WERI-Rb-1 (cell line): Measurements from ENCODE around the gene RANBP17.

ENCODE experiments used
- DNase-seq: peaks from one replicate; pipeline ENCODE4 v3.0.0-alpha.2; 2020
- H3K27ac ChIP-seq: fragments of 250-450 bp; sonication (Bioruptor Pico); 2 replicates; pipeline ENCODE4 v1.5.1; 2020; ENCODE audit warnings: mild to moderate bottlenecking, moderate library complexity
- H3K27me3 ChIP-seq: fragments of 250-450 bp; sonication (Bioruptor Pico); 2 replicates; pipeline ENCODE4 v1.5.1; 2021; ENCODE audit warnings: mild to moderate bottlenecking, low read depth, moderate library complexity; ENCODE audit not compliant: insufficient read depth, severe bottlenecking
- H3K36me3 ChIP-seq: fragments of 250-450 bp; sonication (Bioruptor Pico); 2 replicates; pipeline ENCODE4 v1.5.1; 2020; ENCODE audit warnings: mild to moderate bottlenecking, moderate library complexity
- H3K4me3 ChIP-seq: 2 replicates; pipeline ENCODE4 v1.5.1; 2011; ENCODE audit warnings: low read depth, mild to moderate bottlenecking, control low read depth, low read length
- H3K9me3 ChIP-seq: fragments of 250-450 bp; sonication (Bioruptor Pico); 2 replicates; pipeline ENCODE4 v1.5.1; 2021; ENCODE audit warnings: mild to moderate bottlenecking, moderate library complexity; ENCODE audit not compliant: severe bottlenecking
- TF ChIP-seq, protein P1 (sequence below): IDR thresholded peaks from 2 replicates; pipeline ENCODE4 v1.5.1; 2011; ENCODE audit warnings: low read depth, mild to moderate bottlenecking, control low read depth, inconsistent platforms, low read length

The RANBP17 gene

GRCh38 chr5:170844651-170845050 is 17.2 kb upstream of the RANBP17 start:
- TF ChIP-seq, protein P1, sequence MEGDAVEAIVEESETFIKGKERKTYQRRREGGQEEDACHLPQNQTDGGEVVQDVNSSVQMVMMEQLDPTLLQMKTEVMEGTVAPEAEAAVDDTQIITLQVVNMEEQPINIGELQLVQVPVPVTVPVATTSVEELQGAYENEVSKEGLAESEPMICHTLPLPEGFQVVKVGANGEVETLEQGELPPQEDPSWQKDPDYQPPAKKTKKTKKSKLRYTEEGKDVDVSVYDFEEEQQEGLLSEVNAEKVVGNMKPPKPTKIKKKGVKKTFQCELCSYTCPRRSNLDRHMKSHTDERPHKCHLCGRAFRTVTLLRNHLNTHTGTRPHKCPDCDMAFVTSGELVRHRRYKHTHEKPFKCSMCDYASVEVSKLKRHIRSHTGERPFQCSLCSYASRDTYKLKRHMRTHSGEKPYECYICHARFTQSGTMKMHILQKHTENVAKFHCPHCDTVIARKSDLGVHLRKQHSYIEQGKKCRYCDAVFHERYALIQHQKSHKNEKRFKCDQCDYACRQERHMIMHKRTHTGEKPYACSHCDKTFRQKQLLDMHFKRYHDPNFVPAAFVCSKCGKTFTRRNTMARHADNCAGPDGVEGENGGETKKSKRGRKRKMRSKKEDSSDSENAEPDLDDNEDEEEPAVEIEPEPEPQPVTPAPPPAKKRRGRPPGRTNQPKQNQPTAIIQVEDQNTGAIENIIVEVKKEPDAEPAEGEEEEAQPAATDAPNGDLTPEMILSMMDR, result no peak
- H3K27ac ChIP-seq, result no peak overlapping the region
- no peak for DNase-seq
- H3K9me3 ChIP-seq, result no peaks in the 10 kb centered on the region
- no peaks in the 10 kb centered on the region for H3K27me3 ChIP-seq
- H3K4me3 ChIP-seq, result no peak overlapping the region
- no peaks in the 10 kb centered on the region for H3K36me3 ChIP-seq

DNA sequence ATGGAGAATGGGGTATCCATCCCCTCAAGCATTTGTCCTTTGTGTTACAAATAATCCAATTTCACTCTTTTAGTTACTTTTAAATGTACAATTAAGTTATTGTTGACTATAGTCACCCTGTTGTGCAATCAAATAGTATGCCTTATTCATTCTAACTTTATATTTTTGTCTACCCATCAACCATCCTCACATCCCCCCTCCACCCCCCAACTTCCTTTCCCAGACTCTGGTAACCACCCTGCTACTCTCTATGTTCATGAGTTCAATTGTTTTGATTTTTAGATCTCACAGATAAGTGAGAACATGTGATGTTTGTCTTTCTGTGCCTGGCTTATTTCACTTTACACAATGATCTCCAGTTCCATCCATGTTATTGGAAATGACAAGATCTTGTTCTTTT is 15.4 kb upstream of the RANBP17 start:
- TF ChIP-seq, protein P1, result no peak
- H3K27me3 ChIP-seq, result no peaks in the 10 kb centered on the region
- no peak overlapping the region for H3K4me3 ChIP-seq
- H3K27ac ChIP-seq, result no peak overlapping the region
- no peak for DNase-seq
- H3K36me3 ChIP-seq, result no peaks in the 10 kb centered on the region
- H3K9me3 ChIP-seq, result no peaks in the 10 kb centered on the region

DNA sequence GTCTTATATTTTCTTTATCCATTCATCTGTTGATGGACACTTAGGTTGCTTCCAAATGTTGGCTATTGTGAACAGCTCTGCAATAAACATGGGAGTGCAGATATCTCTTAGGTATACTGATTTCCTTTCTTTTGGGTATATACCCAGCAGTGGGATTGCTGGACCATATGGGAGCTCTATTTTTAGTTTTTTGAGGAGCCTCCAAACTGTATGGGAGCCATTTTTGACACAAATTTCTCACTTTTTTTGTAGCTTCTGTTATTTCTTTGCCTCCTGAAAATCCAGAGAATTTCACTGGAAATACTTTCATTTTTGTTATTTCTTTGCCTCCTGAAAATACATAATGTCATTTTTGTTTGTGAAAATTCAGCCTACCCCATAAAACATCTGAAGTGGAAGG is 15.0 kb upstream of the RANBP17 start:
- H3K36me3 ChIP-seq, result no peaks in the 10 kb centered on the region
- no peak overlapping the region for H3K4me3 ChIP-seq
- TF ChIP-seq, protein P1, result no peak
- no peaks in the 10 kb centered on the region for H3K27me3 ChIP-seq
- H3K9me3 ChIP-seq, result no peaks in the 10 kb centered on the region
- no peak overlapping the region for H3K27ac ChIP-seq
- DNase-seq, result no peak

- Histone ChIP-seq H3K27me3 (no peaks in the 10 kb centered on the region), H3K36me3 (no peaks in the 10 kb centered on the region), H3K27ac (no peak overlapping the region), H3K9me3 (no peaks in the 10 kb centered on the region), H3K4me3 (no peak overlapping the region)
- no peak for DNase-seq
- TF ChIP-seq, protein P1, result no peak
Observed at GRCh38 chr5:170848033-170848432, 13.8 kb upstream of the RANBP17 start.

GRCh38 chr5:170849374-170849773 is 12.4 kb upstream of the RANBP17 start:
- Histone ChIP-seq H3K36me3 (no peaks in the 10 kb centered on the region), H3K27ac (no peak overlapping the region), H3K27me3 (no peaks in the 10 kb centered on the region), H3K9me3 (no peaks in the 10 kb centered on the region), H3K4me3 (no peak overlapping the region)
- DNase-seq, result no peak
- TF ChIP-seq, protein P1, result no peak

- no peak overlapping the region for H3K27ac ChIP-seq
- no peaks in the 10 kb centered on the region for H3K36me3 ChIP-seq
- no peaks in the 10 kb centered on the region for H3K27me3 ChIP-seq
- H3K4me3 ChIP-seq, result no peak overlapping the region
- no peak for DNase-seq
- H3K9me3 ChIP-seq, result no peaks in the 10 kb centered on the region
- TF ChIP-seq, protein P1, result no peak
Observed at GRCh38 chr5:170854566-170854965, 7.3 kb upstream of the RANBP17 start.
